GM12864 (cell line): ENCODE measurements around the gene ELF3.
"Not testable (repeated sequence)": the region's sequence is repeated elsewhere in the genome, so short reads cannot be mapped to it uniquely, and the experiment has no call there.

Experiments
- DNase-seq: peaks from one replicate; pipeline ENCODE4 v3.0.0-alpha.2; 2011; ENCODE audit warnings: low read depth
- H3K4me3 ChIP-seq: 2 replicates; pipeline ENCODE4 v1.5.1; 2011; ENCODE audit warnings: mild to moderate bottlenecking, low read depth, low read length, control low read depth
- TF ChIP-seq, protein P1 (sequence below): IDR thresholded peaks from 2 replicates; pipeline ENCODE4 v1.5.1; 2011; ENCODE audit warnings: low read depth, mild to moderate bottlenecking, moderate library complexity, low read length, control low read depth, inconsistent platforms; ENCODE audit errors: missing control alignments

Gene ELF3

DNA sequence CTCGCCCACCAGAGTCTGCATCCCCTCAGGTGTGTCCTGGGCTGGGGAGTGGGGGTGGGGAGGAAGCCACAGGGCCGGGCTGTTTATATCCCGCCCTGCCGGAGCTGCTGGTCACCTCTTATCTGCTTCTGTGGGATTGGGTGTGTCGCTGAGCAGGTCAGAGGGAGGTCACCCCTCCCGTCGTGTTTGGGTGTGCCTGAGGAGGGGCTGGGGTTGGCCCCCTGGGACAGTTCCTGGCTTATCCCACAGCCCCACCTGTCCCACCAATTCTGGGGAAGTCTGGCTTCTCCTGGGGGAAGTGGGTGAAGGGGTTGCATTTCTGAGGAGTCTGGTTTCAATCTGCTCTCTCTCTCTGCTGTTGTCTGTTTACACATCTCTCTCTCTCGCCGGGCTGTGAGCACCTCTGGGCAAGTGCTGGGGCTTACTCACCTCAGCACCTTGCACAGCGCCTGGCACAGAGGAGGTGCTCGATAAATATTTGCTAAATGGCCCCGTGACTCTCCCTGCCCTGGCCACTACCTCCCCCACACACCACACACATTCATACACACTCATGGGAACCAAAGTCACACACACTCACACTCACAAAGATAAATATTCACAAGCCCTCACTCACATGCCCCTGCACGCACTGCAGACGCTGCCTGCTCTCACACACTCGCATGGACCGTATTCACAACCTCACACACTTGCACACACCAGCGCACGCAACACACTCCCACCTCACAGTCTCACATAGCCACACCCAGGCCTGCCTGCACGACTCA, 8.3 kb downstream of the ELF3 start:
- DNase-seq, result no peak
- H3K4me3 ChIP-seq, result no peak overlapping the region
- TF ChIP-seq, protein P1, sequence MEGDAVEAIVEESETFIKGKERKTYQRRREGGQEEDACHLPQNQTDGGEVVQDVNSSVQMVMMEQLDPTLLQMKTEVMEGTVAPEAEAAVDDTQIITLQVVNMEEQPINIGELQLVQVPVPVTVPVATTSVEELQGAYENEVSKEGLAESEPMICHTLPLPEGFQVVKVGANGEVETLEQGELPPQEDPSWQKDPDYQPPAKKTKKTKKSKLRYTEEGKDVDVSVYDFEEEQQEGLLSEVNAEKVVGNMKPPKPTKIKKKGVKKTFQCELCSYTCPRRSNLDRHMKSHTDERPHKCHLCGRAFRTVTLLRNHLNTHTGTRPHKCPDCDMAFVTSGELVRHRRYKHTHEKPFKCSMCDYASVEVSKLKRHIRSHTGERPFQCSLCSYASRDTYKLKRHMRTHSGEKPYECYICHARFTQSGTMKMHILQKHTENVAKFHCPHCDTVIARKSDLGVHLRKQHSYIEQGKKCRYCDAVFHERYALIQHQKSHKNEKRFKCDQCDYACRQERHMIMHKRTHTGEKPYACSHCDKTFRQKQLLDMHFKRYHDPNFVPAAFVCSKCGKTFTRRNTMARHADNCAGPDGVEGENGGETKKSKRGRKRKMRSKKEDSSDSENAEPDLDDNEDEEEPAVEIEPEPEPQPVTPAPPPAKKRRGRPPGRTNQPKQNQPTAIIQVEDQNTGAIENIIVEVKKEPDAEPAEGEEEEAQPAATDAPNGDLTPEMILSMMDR, result no peak

DNA sequence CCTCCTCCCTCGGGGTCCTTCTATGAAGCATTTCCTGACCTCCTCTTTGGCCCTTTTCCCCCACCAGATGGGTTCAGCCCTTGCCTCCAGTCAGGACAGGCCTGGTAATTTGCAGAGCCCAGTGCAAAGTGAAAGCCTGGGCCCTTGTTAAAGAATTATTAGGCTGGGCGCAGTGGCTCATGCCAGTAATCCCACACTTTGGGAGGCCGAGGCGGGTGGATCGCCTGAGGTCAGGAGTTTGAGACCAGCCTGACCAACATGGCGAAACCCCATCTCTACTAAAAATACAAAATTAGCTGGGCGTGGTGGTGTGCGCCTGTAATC, 8.8 kb downstream of the ELF3 start:
- DNase-seq, H3K4me3 ChIP-seq: not testable (repeated sequence)

DNA sequence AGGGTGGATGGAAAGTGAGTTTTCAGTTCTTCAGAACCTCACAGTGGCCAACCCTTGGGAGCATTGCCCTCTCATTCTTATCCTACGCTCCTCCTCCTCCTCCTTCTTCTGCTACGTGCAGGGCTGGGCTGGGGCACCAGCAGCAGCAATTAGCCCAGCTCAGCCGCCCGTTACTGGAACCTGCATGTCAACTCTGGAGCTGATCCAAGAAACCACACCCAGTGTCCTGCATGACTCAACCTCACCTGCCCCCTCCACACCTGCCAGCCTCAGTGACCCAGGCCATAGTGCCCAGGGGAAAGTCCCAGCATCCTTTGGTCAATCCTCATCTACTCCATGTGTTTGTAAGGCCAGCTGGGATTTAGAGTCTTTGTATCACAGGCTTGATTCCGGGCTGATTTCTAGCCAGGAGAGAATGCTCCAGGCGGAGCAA, 12.6 kb downstream of the ELF3 start:
- TF ChIP-seq, protein P1, result no peak
- no peak overlapping the region for H3K4me3 ChIP-seq
- no peak for DNase-seq

DNA sequence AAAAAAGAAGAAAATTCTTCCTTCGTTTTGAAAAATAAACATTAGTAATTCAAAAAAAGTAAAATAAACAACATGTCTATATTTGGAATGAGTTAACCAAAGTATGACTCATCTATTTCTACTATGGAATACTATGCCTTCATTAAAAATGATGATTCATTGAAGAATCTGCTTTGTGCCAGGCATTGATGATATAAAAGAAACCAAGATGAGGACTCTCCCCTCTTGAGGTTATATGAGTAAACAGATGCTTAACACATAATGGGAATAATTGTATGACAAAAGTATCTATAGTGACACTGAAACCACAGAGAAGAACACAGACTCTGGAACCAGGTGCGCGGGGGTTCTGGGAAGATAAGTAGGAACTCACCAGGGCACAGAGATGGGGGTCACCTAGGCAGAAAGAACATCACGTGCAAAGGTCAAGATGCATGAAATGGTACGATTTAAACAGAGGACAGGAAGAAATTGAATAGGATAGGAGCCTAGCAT, 18.8 kb downstream of the ELF3 start:
- TF ChIP-seq, protein P1, result no peak
- no peak for DNase-seq
- no peak overlapping the region for H3K4me3 ChIP-seq

DNA sequence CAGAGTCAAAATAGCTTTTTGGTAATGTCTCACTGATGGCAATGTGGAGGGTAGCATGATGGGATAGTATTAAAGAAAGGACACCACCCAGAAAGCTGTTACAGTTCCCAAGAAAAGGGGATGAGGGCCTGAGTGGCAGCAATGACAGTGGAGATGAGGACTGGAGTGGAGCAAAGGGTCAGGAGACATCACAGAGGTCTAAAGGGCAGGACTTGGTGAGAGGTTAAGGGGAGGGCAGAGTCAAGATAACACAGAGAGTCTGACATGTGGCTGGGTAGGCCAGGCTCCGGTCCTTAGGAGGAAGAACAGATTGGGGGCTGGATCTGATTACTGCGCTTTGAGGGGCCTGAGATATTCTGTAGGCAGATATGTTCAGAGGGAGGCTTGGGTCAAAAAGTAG, 19.3 kb downstream of the ELF3 start:
- DNase-seq, result no peak
- H3K4me3 ChIP-seq, result no peak overlapping the region
- TF ChIP-seq, protein P1, result no peak

DNA sequence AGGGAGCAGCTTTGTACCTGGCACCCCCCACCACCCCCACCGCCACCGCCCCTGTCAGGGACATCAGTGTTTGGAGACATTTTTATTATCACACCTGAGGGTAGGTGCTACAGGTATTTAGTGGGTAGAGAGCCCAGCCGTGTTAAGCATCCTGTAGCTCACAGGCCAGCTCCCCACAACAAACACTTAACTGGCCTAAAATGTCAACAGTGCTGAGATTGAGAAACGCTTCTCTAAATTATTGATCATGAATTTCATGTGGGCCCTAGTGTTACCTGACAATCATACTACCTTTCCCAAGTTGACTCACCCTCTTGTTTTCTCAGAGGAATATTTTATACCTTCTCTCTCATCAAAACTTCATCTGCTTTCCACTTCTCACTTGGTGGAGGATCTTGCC, 21.4 kb downstream of the ELF3 start:
- no peak overlapping the region for H3K4me3 ChIP-seq
- TF ChIP-seq, protein P1, result no peak
- DNase-seq, result no peak

DNA sequence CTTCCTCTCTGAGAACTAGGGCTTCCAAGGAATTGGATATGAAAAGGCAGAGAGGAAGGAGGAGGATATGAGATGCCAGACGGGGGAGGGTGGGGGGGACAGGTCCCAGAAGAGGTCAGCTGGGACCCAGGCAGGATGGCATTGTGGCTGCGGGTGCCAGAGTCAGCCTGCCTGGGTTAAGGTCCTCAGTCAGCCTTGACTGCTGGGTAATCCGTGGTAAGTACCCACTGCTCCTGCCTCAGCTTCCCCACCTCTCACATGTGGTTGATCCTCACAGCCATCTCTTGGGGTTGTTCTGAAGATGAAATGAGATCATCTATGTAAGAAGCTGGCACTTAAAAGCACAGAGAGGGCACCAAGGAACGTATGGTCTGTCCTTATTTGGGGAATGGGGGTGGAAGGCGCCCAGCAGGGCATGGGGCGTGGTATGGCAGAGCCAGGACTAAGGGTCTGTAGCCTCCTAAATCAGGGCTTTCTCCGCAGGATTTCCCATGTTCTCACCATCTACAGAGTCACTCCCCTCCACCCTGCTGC, 23.8 kb downstream of the ELF3 start:
- TF ChIP-seq, protein P1, result no peak
- no peak overlapping the region for H3K4me3 ChIP-seq
- DNase-seq, result no peak
